ENCODE data around the gene CD58. TPM values are rescaled to one million over a fixed set of nuclear protein-coding genes. Genes with fewer than 3 reads are reported as not detected.

Gene CD58
- total and polyA plus RNA-seq, 9 of the 15 experiments (the other 6 are each of a cell fraction or from before 2014, with no cell fraction given), result 18.1 to 113 (median 37.4) TPM

- Histone ChIP-seq H3K79me2 (ENCODE audit: control insufficient read depth, insufficient read depth, low read length) (no peaks in the 10 kb centered on the region), H3K4me1 (replicated peaks in 1 of 2; ENCODE audit: control insufficient read depth in 2 of 2, insufficient read depth in 2 of 2, low read length in 2 of 2) (peaks cover 14 to 20% of the 10 kb centered on the region in 2 experiments), H3K36me3 (ENCODE audit: control insufficient read depth, insufficient read depth, low read length) (no peaks in the 10 kb centered on the region), H2AFZ (ENCODE audit: low read depth, low read length) (no peak overlapping the region), H4K20me1 (replicated peaks; ENCODE audit: control insufficient read depth, insufficient read depth, low read length) (no peaks in the 10 kb centered on the region), H3K9me1 (ENCODE audit: control insufficient read depth, insufficient read depth, low read length) (no peaks in the 10 kb centered on the region), H3K27ac (ENCODE audit: extremely low read depth, low read depth, low read length) (no peak overlapping the region), H3K9me3 (replicated peaks; ENCODE audit: control insufficient read depth, insufficient read depth, low read depth, low read length) (no peaks in the 10 kb centered on the region), H3K27me3 (ENCODE audit: control insufficient read depth in 2 of 2, insufficient read depth in 2 of 2, low read length in 2 of 2) (no peaks in the 10 kb centered on the region; a peak in 1 of 5 replicates), H3K4me3 (no peak overlapping the region), H3K4me2 (ENCODE audit: insufficient read depth, low read length) (no peak overlapping the region), H3K9ac (ENCODE audit: insufficient read depth in 1 of 2, low read depth in 2 of 2, low read length in 2 of 2) (no peak overlapping the region)
- no peak for FAIRE-seq
- DNase-seq (ENCODE audit: extremely low read depth in 1 of 4, low spot score in 3 of 4), result no peak
- TF ChIP-seq MAFF (IDR thresholded peaks at IDR 0.05; ENCODE audit: low read length) (no peak), PREB (CRISPR knock-in tag; IDR thresholded peaks at IDR 0.05) (no peak)
- ATAC-seq, result no peak; the same call in 2 of the 3 replicates
- POLR2A ChIA-PET, result interaction anchor here (1.5 kb wide), 1 partner anchor 10 kb away, joined by 4 read pairs; no protein-coding TSS in a partner anchor
- CTCF ChIA-PET (ENCODE audit: low intra/inter-chr PET ratio), result no interaction called here
- WGBS (ENCODE audit: insufficient coverage, low coverage, missing lambda C conversion rate), result 63% methylated on average over 3 of the region's 3 CpGs
- intact Hi-C loops (cut with micrococcal nuclease), result loop anchor here (10.0 kb wide), 1 partner anchor 256 kb away; no protein-coding TSS in a partner anchor
- BruUV-seq (replicated peaks), result no TSS peak
- in situ Hi-C loops (cut with MboI), result no loop called here
These were observed 80.2 kb downstream of the CD58 start for GRCh38 chr1:116490588-116490987.

DNA sequence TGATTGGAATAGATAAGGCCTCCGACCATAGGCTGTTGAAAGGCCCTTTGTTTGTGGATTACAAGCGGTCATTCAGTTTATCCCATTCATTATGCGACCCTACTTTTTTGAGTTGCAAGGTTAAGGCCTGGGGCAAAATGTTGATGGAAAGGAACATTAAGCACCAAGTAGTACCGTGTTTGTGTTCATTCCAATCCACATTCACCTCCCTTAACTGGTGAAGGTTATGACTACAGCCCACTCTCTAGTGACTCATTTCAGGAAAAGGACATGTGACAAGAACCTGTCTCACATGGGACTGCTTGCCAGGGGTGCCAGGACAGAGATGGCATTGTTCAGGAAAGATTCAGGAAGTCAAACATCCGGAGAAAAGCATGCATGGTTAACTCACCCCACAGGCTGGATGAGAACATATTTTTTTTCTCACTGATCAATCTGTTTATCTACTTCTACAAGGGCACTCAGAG is 81.6 kb downstream of the CD58 start:
- POLR2A ChIA-PET, result interaction anchor here (1.0 to 1.2 kb wide), 2 partner anchors 10 to 113 kb away, joined by 3 read pairs; no protein-coding TSS in a partner anchor
- in situ Hi-C loops (cut with MboI) (no loop called here), intact Hi-C loops (cut with micrococcal nuclease) (loop anchor here (5.0 kb wide), 1 partner anchor 337 kb away; no protein-coding TSS in a partner anchor)
- no peak for DNase-seq (ENCODE audit: extremely low read depth in 1 of 4, low spot score in 3 of 4)
- FAIRE-seq, result no peak
- no peak overlapping the region for H3K9ac ChIP-seq (ENCODE audit: insufficient read depth in 1 of 2, low read depth in 2 of 2, low read length in 2 of 2)
- H3K79me2 ChIP-seq (ENCODE audit: control insufficient read depth, insufficient read depth, low read length), result no peaks in the 10 kb centered on the region
- H3K27ac ChIP-seq (ENCODE audit: extremely low read depth, low read depth, low read length), result no peak overlapping the region
- no peak overlapping the region for H3K4me3 ChIP-seq
- H3K36me3 ChIP-seq (ENCODE audit: control insufficient read depth, insufficient read depth, low read length), result no peaks in the 10 kb centered on the region
- H3K27me3 ChIP-seq (ENCODE audit: control insufficient read depth in 2 of 2, insufficient read depth in 2 of 2, low read length in 2 of 2), result no peaks in the 10 kb centered on the region; a peak in 1 of 5 replicates
- BruUV-seq (replicated peaks), result no TSS peak
- peaks cover 20 to 21% of the 10 kb centered on the region in 2 experiments for H3K4me1 ChIP-seq (replicated peaks in 1 of 2; ENCODE audit: control insufficient read depth in 2 of 2, insufficient read depth in 2 of 2, low read length in 2 of 2)
- ATAC-seq, result no peak
- no peak overlapping the region for H3K4me2 ChIP-seq (ENCODE audit: insufficient read depth, low read length)
- CTCF ChIA-PET (ENCODE audit: low intra/inter-chr PET ratio), result interaction anchor here (0.8 kb wide), 1 partner anchor 12 kb away, joined by 3 read pairs; no protein-coding TSS in a partner anchor
- no peaks in the 10 kb centered on the region for H3K9me1 ChIP-seq (ENCODE audit: control insufficient read depth, insufficient read depth, low read length)
- no peak overlapping the region for H2AFZ ChIP-seq (ENCODE audit: low read depth, low read length)
- no peaks in the 10 kb centered on the region for H3K9me3 ChIP-seq (replicated peaks; ENCODE audit: control insufficient read depth, insufficient read depth, low read depth, low read length)
- no peaks in the 10 kb centered on the region for H4K20me1 ChIP-seq (replicated peaks; ENCODE audit: control insufficient read depth, insufficient read depth, low read length)
- 20% methylated on average over 5 of the region's 5 CpGs for WGBS (ENCODE audit: insufficient coverage, low coverage, missing lambda C conversion rate)
- TF ChIP-seq ZNF143 (CRISPR knock-in tag; IDR thresholded peaks at IDR 0.05) (no peak), FOSL1 (tag; conservative IDR thresholded peaks at IDR 0.05) (0 out of 2 replicates have a peak, but pooled peaks have one; percentile 11), RCOR1 (IDR thresholded peaks at IDR 0.05; ENCODE audit: borderline replicate concordance in 1 of 2, low read depth in 2 of 2, low read length in 2 of 2) (no peak)
